PC-3 (cell line): ENCODE results near the gene TNFSF13. TPM values are rescaled to one million over a fixed set of nuclear protein-coding genes. Genes with fewer than 3 reads are reported as not detected.

ENCODE experiments used
- ATAC-seq: fragments of 200-7000 bp; cut with Tn5 transposase; 2 replicates; pipeline ENCODE4 v1.9.1; 2020; ENCODE audit warnings: mild to moderate bottlenecking, moderate library complexity
- BruUV-seq: library from RNA; stranded (reverse); fragments of 400-500 nt; replicated peaks from 2 replicates; lab custom pipeline; 2021; lab: Mats Ljungman, UMichigan
- CTCF ChIA-PET: fragments of 300-600 bp; sonication (Branson Sonifier 250); formaldehyde crosslinking; loops from one replicate; lab custom pipeline; 2022; ENCODE audit warnings: antibody characterized with exemption; lab: Charles Lee
- POLR2A ChIA-PET: fragments of 300-600 bp; sonication (Branson Sonifier 250); formaldehyde crosslinking; loops from one replicate; lab custom pipeline; 2022; ENCODE audit warnings: antibody characterized with exemption; ENCODE audit not compliant: unreplicated experiment; lab: Charles Lee
- DNase-seq: peaks from one replicate; pipeline ENCODE4 v3.0.0-alpha.2; 2015
- H2AFZ ChIP-seq: fragments of 300-600 bp; sonication (generic); 2 replicates; pipeline ENCODE4 v1.6.0; 2016; ENCODE audit warnings: antibody characterized with exemption, low read length
- H3F3A ChIP-seq: fragments of 300-600 bp; sonication (generic); one replicate; pipeline ENCODE4 v1.6.0; 2017; ENCODE audit warnings: antibody characterized with exemption, low read length, control low read depth, mild to moderate bottlenecking; ENCODE audit not compliant: unreplicated experiment
- H3K27ac ChIP-seq: fragments of 300-600 bp; sonication (generic); 2 replicates; pipeline ENCODE4 v1.5.1; 2016; ENCODE audit warnings: mild to moderate bottlenecking, low read length
- H3K27me3 ChIP-seq: fragments of 300-600 bp; sonication (generic); 2 replicates; pipeline ENCODE4 v1.6.1; 2016; ENCODE audit warnings: low read length, mixed read lengths
- H3K36me3 ChIP-seq: fragments of 300-600 bp; sonication (generic); 2 replicates; pipeline ENCODE4 v1.6.1; 2016; ENCODE audit warnings: low read depth, mixed run types, low read length, mixed read lengths
- H3K4me1 ChIP-seq: fragments of 300-600 bp; sonication (generic); 2 replicates; pipeline ENCODE4 v1.5.1; 2016; ENCODE audit warnings: low read length; ENCODE audit not compliant: insufficient read depth
- H3K4me2 ChIP-seq: fragments of 300-600 bp; sonication (generic); 2 replicates; pipeline ENCODE4 v1.6.0; 2016; ENCODE audit warnings: low read length
- H3K4me3 ChIP-seq: fragments of 300-600 bp; sonication (generic); 2 replicates; pipeline ENCODE4 v1.5.1; 2016; ENCODE audit warnings: mild to moderate bottlenecking, low read length, mixed read lengths
- H3K79me2 ChIP-seq: fragments of 300-600 bp; sonication (generic); 2 replicates; pipeline ENCODE4 v1.6.1; 2017; ENCODE audit warnings: low read length, mixed read lengths
- H3K9ac ChIP-seq: fragments of 300-600 bp; sonication (generic); 2 replicates; pipeline ENCODE4 v1.6.0; 2016; ENCODE audit warnings: mild to moderate bottlenecking, low read length
- H3K9me2 ChIP-seq: fragments of 300-600 bp; sonication (generic); replicated peaks from 2 replicates; pipeline ENCODE4 v1.6.1; 2016; ENCODE audit warnings: mixed run types, low read length, mixed read lengths
- H3K9me3 ChIP-seq: fragments of 300-600 bp; sonication (generic); 2 replicates; pipeline ENCODE4 v1.6.1; 2016; ENCODE audit warnings: low read length, mixed read lengths
- H4K20me1 ChIP-seq: fragments of 300-600 bp; sonication (generic); 2 replicates; pipeline ENCODE4 v1.6.1; 2016; ENCODE audit warnings: low read length, mixed read lengths
- EZH2 ChIP-seq: fragments of 300-600 bp; sonication (generic); IDR thresholded peaks from one replicate; pipeline ENCODE4 v1.6.1; 2017; ENCODE audit warnings: antibody characterized with exemption, mild to moderate bottlenecking, low read length; ENCODE audit not compliant: unreplicated experiment
- EZH2phosphoT487 ChIP-seq: fragments of 300-600 bp; sonication (generic); IDR thresholded peaks from 2 replicates; pipeline ENCODE4 v1.6.1; 2018; ENCODE audit warnings: mild to moderate bottlenecking, antibody characterized with exemption, low read length, borderline replicate concordance
- intact Hi-C: fragments of 100-400 bp; cut with micrococcal nuclease; formaldehyde crosslinking; loops from 2 replicates; pipeline ENCODE4 v1.9.0; 2023
- total RNA-seq: library from RNA; depleted of rRNA; stranded (reverse); fragments of >200 nt; gene quantifications from 2 replicates; pipeline ENCODE4 v1.2.3, GENCODE V29; 2014
- TF ChIP-seq, protein P1 (sequence below): fragments of 300-600 bp; sonication (generic); conservative IDR thresholded peaks from 2 replicates; pipeline ENCODE4 v1.5.1; 2017; ENCODE audit warnings: antibody characterized with exemption, low read depth, mild to moderate bottlenecking, low read length

TNFSF13 gene
- total RNA-seq, 1 experiment from 2014 or later = 3.6 TPM

DNA sequence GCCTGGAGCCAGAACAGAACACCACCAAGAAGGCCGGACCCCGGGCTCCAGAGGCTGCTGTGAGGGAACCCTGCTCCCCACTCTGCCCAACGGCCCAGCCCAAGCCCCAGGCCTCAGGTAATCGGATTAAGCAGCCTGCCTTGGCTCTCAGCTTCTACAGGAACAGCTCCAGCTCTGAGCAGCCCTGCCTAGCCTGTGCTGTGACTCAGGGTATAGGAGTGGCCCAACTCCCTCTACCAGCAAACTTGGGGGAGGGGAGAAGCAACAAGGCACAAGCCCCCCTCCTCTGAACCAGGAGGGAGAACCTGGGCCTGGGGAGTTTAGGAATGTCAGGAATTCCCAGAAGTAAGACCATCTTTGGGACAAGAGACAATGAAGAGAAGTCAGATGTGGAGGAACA, 32.2 kb downstream of the TNFSF13 start:
- no TSS peak for BruUV-seq
- DNase-seq (peak; percentile 52), ATAC-seq (peak; percentile 72)
- H3K27ac ChIP-seq = peak overlapping the region; percentile 92
- peak overlapping the region; percentile 43; the same call in 1 of the 2 replicates for H3K4me3 ChIP-seq
- no peaks in the 10 kb centered on the region for H3K27me3 ChIP-seq
- intact Hi-C loops = no loop called here
- H4K20me1 ChIP-seq = no peaks in the 10 kb centered on the region
- CTCF ChIA-PET = interaction anchor here (0.5 to 0.7 kb wide), 3 partner anchors 30 to 214 kb away, joined by 3 to 8 read pairs (median 4); no protein-coding TSS in a partner anchor
- H3K4me2 ChIP-seq = peak overlapping the region; percentile 79
- H3K9ac ChIP-seq = peak overlapping the region; percentile 65
- H3K4me1 ChIP-seq = peaks cover 46% of the 10 kb centered on the region
- H3K9me2 ChIP-seq = no peaks in the 10 kb centered on the region
- H3K9me3 ChIP-seq = no peaks in the 10 kb centered on the region
- H3K36me3 ChIP-seq = peaks cover 13% of the 10 kb centered on the region
- no peak for TF ChIP-seq EZH2phosphoT487
- POLR2A ChIA-PET = interaction anchor here (0.6 to 0.7 kb wide), 2 partner anchors 11 to 77 kb away, joined by 4 to 6 read pairs; no protein-coding TSS in a partner anchor
- H3F3A ChIP-seq = no peaks in the 10 kb centered on the region
- H3K79me2 ChIP-seq = peaks cover 18% of the 10 kb centered on the region
- H2AFZ ChIP-seq = no peak overlapping the region

DNA sequence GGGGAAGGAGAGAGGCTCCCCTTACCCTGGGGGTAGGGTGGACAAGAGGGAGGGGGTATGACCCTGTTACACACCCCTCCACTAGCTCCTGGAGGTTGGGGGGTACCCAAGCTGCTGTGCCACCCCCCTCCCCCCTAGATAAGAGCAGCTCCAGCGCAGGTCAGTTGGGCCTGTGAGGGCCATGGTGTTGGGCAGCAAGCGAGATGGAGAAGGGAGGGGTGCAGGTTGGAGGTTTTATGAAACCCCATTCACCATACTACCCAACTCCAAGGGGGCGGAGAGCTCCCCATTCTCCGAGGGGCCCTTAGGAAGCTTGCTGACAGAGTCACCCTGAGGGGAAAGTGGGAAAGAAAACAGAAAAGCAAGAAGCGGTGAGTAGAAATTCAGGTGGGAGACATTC, 33.0 kb downstream of the TNFSF13 start:
- H3F3A ChIP-seq = no peaks in the 10 kb centered on the region
- H3K4me3 ChIP-seq = no peak overlapping the region
- no peak for TF ChIP-seq EZH2
- TF ChIP-seq, protein P1, sequence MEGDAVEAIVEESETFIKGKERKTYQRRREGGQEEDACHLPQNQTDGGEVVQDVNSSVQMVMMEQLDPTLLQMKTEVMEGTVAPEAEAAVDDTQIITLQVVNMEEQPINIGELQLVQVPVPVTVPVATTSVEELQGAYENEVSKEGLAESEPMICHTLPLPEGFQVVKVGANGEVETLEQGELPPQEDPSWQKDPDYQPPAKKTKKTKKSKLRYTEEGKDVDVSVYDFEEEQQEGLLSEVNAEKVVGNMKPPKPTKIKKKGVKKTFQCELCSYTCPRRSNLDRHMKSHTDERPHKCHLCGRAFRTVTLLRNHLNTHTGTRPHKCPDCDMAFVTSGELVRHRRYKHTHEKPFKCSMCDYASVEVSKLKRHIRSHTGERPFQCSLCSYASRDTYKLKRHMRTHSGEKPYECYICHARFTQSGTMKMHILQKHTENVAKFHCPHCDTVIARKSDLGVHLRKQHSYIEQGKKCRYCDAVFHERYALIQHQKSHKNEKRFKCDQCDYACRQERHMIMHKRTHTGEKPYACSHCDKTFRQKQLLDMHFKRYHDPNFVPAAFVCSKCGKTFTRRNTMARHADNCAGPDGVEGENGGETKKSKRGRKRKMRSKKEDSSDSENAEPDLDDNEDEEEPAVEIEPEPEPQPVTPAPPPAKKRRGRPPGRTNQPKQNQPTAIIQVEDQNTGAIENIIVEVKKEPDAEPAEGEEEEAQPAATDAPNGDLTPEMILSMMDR = no peak
- TF ChIP-seq EZH2phosphoT487 = no peak
- H3K4me2 ChIP-seq = no peak overlapping the region
- ATAC-seq = no peak
- BruUV-seq = no TSS peak
- no peaks in the 10 kb centered on the region for H3K27me3 ChIP-seq
- intact Hi-C loops = no loop called here
- H3K79me2 ChIP-seq = 0 out of 2 replicates have a peak, but pooled peaks cover 15% of the 10 kb centered on the region
- no peaks in the 10 kb centered on the region for H3K9me2 ChIP-seq
- no peaks in the 10 kb centered on the region for H3K9me3 ChIP-seq
- H2AFZ ChIP-seq = no peak overlapping the region
- no peaks in the 10 kb centered on the region for H4K20me1 ChIP-seq
- no peak overlapping the region; the same call in 1 of the 2 replicates for H3K27ac ChIP-seq
- DNase-seq = no peak
- H3K9ac ChIP-seq = no peak overlapping the region
- H3K36me3 ChIP-seq = peaks cover 17% of the 10 kb centered on the region
- H3K4me1 ChIP-seq = peaks cover 46% of the 10 kb centered on the region
- ChIA-PET POLR2A (no interaction called here), CTCF (no interaction called here)

DNA sequence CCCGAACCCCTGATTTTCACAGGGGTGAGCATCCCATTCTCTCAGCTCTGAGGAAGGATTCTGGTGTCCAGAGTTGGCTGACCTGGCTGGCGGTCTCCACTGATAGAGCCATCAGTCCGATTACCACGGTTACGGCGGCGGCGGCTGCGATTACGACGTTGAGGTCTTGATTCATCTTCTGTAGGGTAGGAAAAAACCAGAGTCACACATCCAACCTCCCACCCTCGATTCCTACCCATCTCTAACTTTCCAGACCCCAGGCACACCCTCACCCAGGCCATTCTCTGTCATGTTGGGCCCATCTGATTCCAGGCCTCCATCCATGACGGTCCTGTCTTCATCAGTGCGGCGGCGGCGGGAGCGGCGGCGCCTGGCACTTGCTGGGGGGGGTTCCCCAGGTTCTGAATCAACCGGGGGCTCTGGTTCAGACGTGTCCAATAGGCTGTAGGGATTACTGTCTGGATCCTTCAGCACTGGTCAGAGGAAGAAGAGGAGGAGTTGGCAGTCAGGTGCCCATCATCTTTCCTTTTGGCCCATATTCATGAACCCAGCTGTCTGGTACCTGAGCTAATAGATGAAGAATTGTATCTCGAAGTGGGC, 34.0 kb downstream of the TNFSF13 start:
- H4K20me1 ChIP-seq = no peaks in the 10 kb centered on the region
- H3K9me3 ChIP-seq = no peaks in the 10 kb centered on the region
- H3K9ac ChIP-seq = no peak overlapping the region
- no peaks in the 10 kb centered on the region for H3F3A ChIP-seq
- H3K9me2 ChIP-seq = no peaks in the 10 kb centered on the region
- TF ChIP-seq, protein P1 = no peak
- TF ChIP-seq EZH2phosphoT487 (no peak), EZH2 (no peak)
- H3K36me3 ChIP-seq = peaks cover 17% of the 10 kb centered on the region
- H3K4me1 ChIP-seq = peaks cover 38% of the 10 kb centered on the region
- no peak for DNase-seq
- H3K79me2 ChIP-seq = 0 out of 2 replicates have a peak, but pooled peaks cover 15% of the 10 kb centered on the region
- no peaks in the 10 kb centered on the region for H3K27me3 ChIP-seq
- BruUV-seq = no TSS peak
- ChIA-PET CTCF (no interaction called here), POLR2A (interaction anchor here (0.6 kb wide), 1 partner anchor 22 kb away, joined by 3 read pairs; the partner anchor contains the start of gene FXR2)
- H3K4me2 ChIP-seq = no peak overlapping the region
- intact Hi-C loops = no loop called here
- no peak overlapping the region for H2AFZ ChIP-seq
- no peak overlapping the region for H3K27ac ChIP-seq
- ATAC-seq = no peak
- H3K4me3 ChIP-seq = no peak overlapping the region
